ENCODE results near the gene TEN1. TPM values are rescaled to one million over a fixed set of nuclear protein-coding genes. Genes with fewer than 3 reads are reported as not detected.
"Not testable (repeated sequence)": the region's sequence is repeated elsewhere in the genome, so short reads cannot be mapped to it uniquely, and the experiment has no call there.

TEN1 gene
- total RNA-seq, 1 donor from 2014 or later, result 25.5 TPM

- no peak for ATAC-seq
Observed at GRCh38 chr17:76032073-76032779, 53.2 kb downstream of the TEN1 start.

- ATAC-seq, result no peak
Observed at GRCh38 chr17:76032780-76033108, 53.7 kb downstream of the TEN1 start.

GRCh38 chr17:76033139-76033538, 54.1 kb downstream of the TEN1 start:
- no peak for ATAC-seq

GRCh38 chr17:76034428-76035350, 55.6 kb downstream of the TEN1 start:
- no peak for ATAC-seq

GRCh38 chr17:76036497-76037261, 57.6 kb downstream of the TEN1 start:
- no peak for ATAC-seq

- peak; percentile 29 for ATAC-seq
Observed at GRCh38 chr17:76038050-76038449, 59.0 kb downstream of the TEN1 start.

- ATAC-seq, result no peak
Observed at GRCh38 chr17:76039121-76039520, 60.1 kb downstream of the TEN1 start.

- no peak for ATAC-seq
Observed at GRCh38 chr17:76040376-76040775, 61.3 kb downstream of the TEN1 start.

GRCh38 chr17:76042868-76043267, 63.8 kb downstream of the TEN1 start:
- ATAC-seq, result not testable (repeated sequence)

- ATAC-seq, result peak; percentile 68
Observed at GRCh38 chr17:76044475-76045007, 65.5 kb downstream of the TEN1 start.

- peak; percentile 56 for ATAC-seq
Observed at GRCh38 chr17:76046064-76046463, 67.0 kb downstream of the TEN1 start.

GRCh38 chr17:76048025-76048605, 69.1 kb downstream of the TEN1 start:
- no peak for ATAC-seq

- ATAC-seq, result no peak
Observed at GRCh38 chr17:76048711-76049110, 69.7 kb downstream of the TEN1 start.

- no peak for ATAC-seq
Observed at GRCh38 chr17:76049239-76049638, 70.2 kb downstream of the TEN1 start.

- ATAC-seq, result no peak
Observed at GRCh38 chr17:76049836-76050537, 70.9 kb downstream of the TEN1 start.

Other genes with a start within 250 kb of the TEN1 start
- gene GALK1, start 214.0 kb upstream of the TEN1 start, total RNA-seq, result 29.1 TPM
- gene UNK, start 194.4 kb upstream of the TEN1 start, total RNA-seq, result 17.3 TPM
- 26.0 TPM for gene UNC13D, start 134.8 kb upstream of the TEN1 start, total RNA-seq
- 57.5 TPM for gene WBP2, start 123.9 kb upstream of the TEN1 start, total RNA-seq
- 23.4 TPM for gene TRIM47, start 100.7 kb upstream of the TEN1 start, total RNA-seq
- 10.6 TPM for gene TRIM65, start 82.3 kb upstream of the TEN1 start, total RNA-seq
- gene MRPL38, start 74.4 kb upstream of the TEN1 start, total RNA-seq, result 81.8 TPM
- 7.8 TPM for gene FBF1, start 38.2 kb upstream of the TEN1 start, total RNA-seq
- gene ACOX1, start 74 bp upstream of the TEN1 start, total RNA-seq, result 66.0 TPM
- gene CDK3, start 21.6 kb downstream of the TEN1 start, total RNA-seq, result 4.1 TPM
- gene EVPL, start 48.1 kb downstream of the TEN1 start, total RNA-seq, result 175 TPM
- gene SRP68, start 93.3 kb downstream of the TEN1 start, total RNA-seq, result 71.5 TPM
- 0.44 TPM for gene GALR2, start 95.5 kb downstream of the TEN1 start, total RNA-seq
- gene ZACN, start 99.9 kb downstream of the TEN1 start, total RNA-seq, result not detected
- gene EXOC7, start 124.5 kb downstream of the TEN1 start, total RNA-seq, result 91.1 TPM
- gene FOXJ1, start 162.0 kb downstream of the TEN1 start, total RNA-seq, result not detected